ENCODE data around the gene PTCD1. TPM values are rescaled to one million over a fixed set of nuclear protein-coding genes. Genes with fewer than 3 reads are reported as not detected.

The PTCD1 gene
- total and polyA plus RNA-seq, 10 donors = 2.1 to 17.5 (median 5.3) TPM

DNA sequence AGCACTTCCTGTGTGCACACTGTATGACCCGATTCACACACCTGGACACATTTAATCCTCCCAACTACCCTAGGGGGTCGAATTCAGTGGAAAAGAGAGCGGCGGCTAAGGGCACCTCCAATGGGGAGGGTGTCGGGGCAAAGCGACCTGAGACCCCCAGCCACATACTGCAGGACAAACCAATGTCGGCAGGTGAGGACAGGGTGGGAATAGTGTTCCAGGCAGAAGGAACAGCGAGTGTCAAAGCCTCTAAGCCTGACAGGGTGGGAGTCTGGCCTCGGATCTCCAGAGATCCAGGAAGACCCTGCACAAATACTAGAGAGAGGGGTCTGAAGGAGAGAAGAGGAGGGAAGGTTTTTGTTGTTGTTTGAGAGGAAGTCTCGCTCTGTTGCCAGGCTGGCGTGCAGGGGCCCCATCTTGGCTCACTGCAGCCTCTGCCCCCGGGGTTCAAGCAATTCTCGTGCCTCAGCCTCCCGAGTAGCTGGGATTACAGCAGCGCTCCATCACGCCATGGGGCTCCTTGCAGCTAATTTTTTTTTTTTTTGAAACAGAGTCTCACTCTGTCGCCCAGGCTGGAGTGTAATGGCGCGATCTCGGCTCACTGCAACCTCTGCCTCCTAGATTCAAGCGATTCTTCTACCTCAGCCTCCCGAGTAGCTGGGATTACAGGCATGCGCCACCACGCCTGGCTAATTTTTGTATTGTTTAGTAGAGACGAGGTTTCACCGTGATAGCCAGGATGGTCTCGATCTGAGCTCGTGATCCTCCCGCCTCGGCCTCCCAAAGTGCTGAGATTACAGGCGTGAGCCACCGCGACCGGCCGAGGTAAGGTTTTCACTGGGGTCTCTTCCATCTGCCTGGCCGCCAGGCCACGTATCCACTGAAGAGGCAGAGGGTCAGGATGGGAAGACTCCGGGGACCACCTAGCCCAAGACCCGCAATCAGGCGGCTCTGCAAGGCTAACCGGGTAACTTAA lies 65.2 kb downstream of the PTCD1 start:
- Histone ChIP-seq H3K36me3 (peaks cover 0 to 38% (median 15%) of the 10 kb centered on the region in 6 donors), H3K27me3 (replicated peaks in 1 of 7) (no peaks in the 10 kb centered on the region), H3K27ac (peak overlapping the region; percentile 89 to 99 (median 94)), H3K9me3 (no peaks in the 10 kb centered on the region), H3K4me3 (peak overlapping the region; percentile 88 to 100 (median 96)), H3K4me1 (peaks cover 20 to 55% (median 45%) of the 10 kb centered on the region in 6 donors)
- DNase-seq = peak; percentile 73
- TF ChIP-seq CTCF (IDR thresholded peaks at IDR 0.05 in 8 of 11, conservative IDR thresholded peaks at IDR 0.05 in 3 of 11) (no peak), POLR2AphosphoS5 (IDR thresholded peaks at IDR 0.05) (no peak), POLR2A (IDR thresholded peaks at IDR 0.05) (no peak)
- intact Hi-C loops (cut with DNase I; ENCODE audit: low total_unique reads) = loop anchor here (5.0 kb wide), 1 partner anchor 34 kb away; the partner anchor contains the start of genes BUD31 and PDAP1
- 84 to 88% (median 84%) methylated on average over 40 to 41 of the region's 41 CpGs for WGBS, 5 donors

- WGBS, 5 donors = 66 to 80% (median 75%) methylated on average over 20 to 21 of the region's 21 CpGs
- H3K4me1 ChIP-seq = peaks cover 18 to 46% (median 36%) of the 10 kb centered on the region in 6 donors
Observed at GRCh38 chr7:99372275-99373090, 66.1 kb downstream of the PTCD1 start.

DNA sequence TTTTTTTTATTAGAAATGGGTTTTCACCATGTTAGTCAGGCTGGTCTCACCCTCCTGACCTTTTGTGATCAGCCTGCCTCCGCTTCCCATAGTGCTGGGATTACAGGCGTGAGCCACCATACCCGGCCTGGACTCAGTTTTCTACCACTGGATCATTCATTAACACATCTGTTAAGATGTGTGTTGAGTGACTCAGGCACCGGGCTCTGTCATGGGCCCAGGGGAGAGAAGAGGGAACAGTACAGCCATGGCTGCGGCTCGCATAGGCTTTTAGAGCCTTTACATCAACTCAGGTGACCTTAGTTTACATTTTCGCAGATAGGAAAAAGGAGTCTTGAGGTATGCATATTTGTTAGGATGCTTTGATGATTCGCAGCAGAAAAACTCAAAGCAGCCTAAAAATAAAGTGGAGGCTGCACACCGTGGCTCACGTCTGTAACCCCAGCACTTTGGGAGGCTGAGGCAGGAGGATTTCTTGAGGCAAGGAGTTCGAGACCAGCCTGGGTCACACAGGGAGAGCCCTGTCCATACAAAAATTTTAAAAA lies 67.2 kb downstream of the PTCD1 start:
- H3K36me3 ChIP-seq = peaks cover under 1 to 34% (median 12%) of the 10 kb centered on the region in 6 donors
- no peaks in the 10 kb centered on the region for H3K27me3 ChIP-seq (replicated peaks in 1 of 7)
- H3K27ac ChIP-seq = no peak overlapping the region
- TF ChIP-seq POLR2A (IDR thresholded peaks at IDR 0.05) = no peak
- TF ChIP-seq CTCF (IDR thresholded peaks at IDR 0.05 in 8 of 11, conservative IDR thresholded peaks at IDR 0.05 in 3 of 11) = no peak
- TF ChIP-seq POLR2AphosphoS5 (IDR thresholded peaks at IDR 0.05) = no peak
- no peak overlapping the region for H3K4me3 ChIP-seq
- H3K4me1 ChIP-seq = peaks cover 11 to 36% (median 25%) of the 10 kb centered on the region in 6 donors
- no peaks in the 10 kb centered on the region for H3K9me3 ChIP-seq
- intact Hi-C loops (cut with DNase I; ENCODE audit: low total_unique reads) = loop anchor here (5.0 kb wide), 1 partner anchor 36 kb away; the partner anchor contains the start of genes BUD31 and PDAP1
- WGBS, 5 donors = 90 to 95% (median 92%) methylated on average over 11 of the region's 11 CpGs
- peak; percentile 63 for DNase-seq

More at GRCh38 chr7:99372275-99373090, 66.1 kb downstream of the PTCD1 start:
- intact Hi-C loops (cut with DNase I; ENCODE audit: low total_unique reads) = loop anchor here (5.0 kb wide), 1 partner anchor 35 kb away; the partner anchor contains the start of genes BUD31 and PDAP1
- peak; percentile 68 for DNase-seq
- Histone ChIP-seq H3K9me3 (no peaks in the 10 kb centered on the region), H3K27ac (peak overlapping the region in 5 of 8 donors; percentile 21 to 99 (median 47)), H3K36me3 (peaks cover 0 to 34% (median 7%) of the 10 kb centered on the region in 6 donors), H3K4me3 (no peak overlapping the region), H3K27me3 (replicated peaks in 1 of 7) (no peaks in the 10 kb centered on the region)
- peak in 2 of 3 donors; percentile 12 for TF ChIP-seq POLR2AphosphoS5 (IDR thresholded peaks at IDR 0.05)
- TF ChIP-seq POLR2A (IDR thresholded peaks at IDR 0.05) = no peak
- TF ChIP-seq CTCF (IDR thresholded peaks at IDR 0.05 in 8 of 11, conservative IDR thresholded peaks at IDR 0.05 in 3 of 11) = no peak

Measured in spleen (tissue), 11 donors.